ENCODE data around the gene ZNF547.

Gene ZNF547

GRCh38 chr19:57395710-57396109 lies 32.4 kb downstream of the ZNF547 start:
- Histone ChIP-seq H3K4me1 (ENCODE audit: control insufficient read depth, insufficient read depth, low read length) (peaks cover 6% of the 10 kb centered on the region), H3K27ac (ENCODE audit: extremely low read depth, low read depth, low read length) (no peak overlapping the region), H3K36me3 (ENCODE audit: control insufficient read depth in 2 of 2, insufficient read depth in 1 of 2, low read length in 2 of 2) (peaks cover 31 to 72% of the 10 kb centered on the region in 2 experiments), H3K9me3 (ENCODE audit: control insufficient read depth, insufficient read depth, low read depth, low read length) (0 out of 2 replicates have a peak, but pooled peaks cover 4% of the 10 kb centered on the region), H3K4me3 (ENCODE audit: low read depth, low read length) (no peak overlapping the region)
- CTCF ChIA-PET = no interaction called here
- TF ChIP-seq ZBTB21 (tag by site-specific recombination; IDR thresholded peaks at IDR 0.05) (no peak), ZNF785 (tag by site-specific recombination; IDR thresholded peaks at IDR 0.05) (no peak), IKZF3 (tag by site-specific recombination; IDR thresholded peaks at IDR 0.05) (no peak), ZNF350 (tag by site-specific recombination; IDR thresholded peaks at IDR 0.05) (no peak), ZBTB11 (tag by site-specific recombination; conservative IDR thresholded peaks at IDR 0.05; ENCODE audit: low read depth) (no peak), ZNF837 (tag by site-specific recombination; IDR thresholded peaks at IDR 0.05) (no peak)
- POLR2A ChIA-PET = no interaction called here

- CTCF ChIA-PET = no interaction called here
- peaks cover 35 to 70% of the 10 kb centered on the region in 2 experiments for H3K36me3 ChIP-seq (ENCODE audit: control insufficient read depth in 2 of 2, insufficient read depth in 1 of 2, low read length in 2 of 2)
- no peak overlapping the region for H3K4me3 ChIP-seq (ENCODE audit: low read depth, low read length)
- H3K4me1 ChIP-seq (ENCODE audit: control insufficient read depth, insufficient read depth, low read length) = no peaks in the 10 kb centered on the region
- H3K9me3 ChIP-seq (ENCODE audit: control insufficient read depth, insufficient read depth, low read depth, low read length) = 0 out of 2 replicates have a peak, but pooled peaks cover 4% of the 10 kb centered on the region
- H3K27ac ChIP-seq (ENCODE audit: extremely low read depth, low read depth, low read length) = no peak overlapping the region
- TF ChIP-seq ZNF394 (tag by site-specific recombination; IDR thresholded peaks at IDR 0.05; ENCODE audit: borderline replicate concordance) = no peak
- no peak for TF ChIP-seq RBAK (tag by site-specific recombination; IDR thresholded peaks at IDR 0.05)
- TF ChIP-seq ZEB2 (tag by site-specific recombination; IDR thresholded peaks at IDR 0.05) = no peak
- no peak for TF ChIP-seq ZFP69B (tag by site-specific recombination; IDR thresholded peaks at IDR 0.05)
- TF ChIP-seq ZNF610 (tag by site-specific recombination; IDR thresholded peaks at IDR 0.05; ENCODE audit: borderline replicate concordance) = no peak
- TF ChIP-seq SETDB1 (IDR thresholded peaks at IDR 0.05; ENCODE audit: insufficient read length, low read length) = peak; percentile 73
- POLR2A ChIA-PET = interaction anchor here (0.9 kb wide), 1 partner anchor 10 kb away, joined by 3 read pairs; no protein-coding TSS in a partner anchor
Observed at GRCh38 chr19:57398868-57399267, 35.5 kb downstream of the ZNF547 start.

DNA sequence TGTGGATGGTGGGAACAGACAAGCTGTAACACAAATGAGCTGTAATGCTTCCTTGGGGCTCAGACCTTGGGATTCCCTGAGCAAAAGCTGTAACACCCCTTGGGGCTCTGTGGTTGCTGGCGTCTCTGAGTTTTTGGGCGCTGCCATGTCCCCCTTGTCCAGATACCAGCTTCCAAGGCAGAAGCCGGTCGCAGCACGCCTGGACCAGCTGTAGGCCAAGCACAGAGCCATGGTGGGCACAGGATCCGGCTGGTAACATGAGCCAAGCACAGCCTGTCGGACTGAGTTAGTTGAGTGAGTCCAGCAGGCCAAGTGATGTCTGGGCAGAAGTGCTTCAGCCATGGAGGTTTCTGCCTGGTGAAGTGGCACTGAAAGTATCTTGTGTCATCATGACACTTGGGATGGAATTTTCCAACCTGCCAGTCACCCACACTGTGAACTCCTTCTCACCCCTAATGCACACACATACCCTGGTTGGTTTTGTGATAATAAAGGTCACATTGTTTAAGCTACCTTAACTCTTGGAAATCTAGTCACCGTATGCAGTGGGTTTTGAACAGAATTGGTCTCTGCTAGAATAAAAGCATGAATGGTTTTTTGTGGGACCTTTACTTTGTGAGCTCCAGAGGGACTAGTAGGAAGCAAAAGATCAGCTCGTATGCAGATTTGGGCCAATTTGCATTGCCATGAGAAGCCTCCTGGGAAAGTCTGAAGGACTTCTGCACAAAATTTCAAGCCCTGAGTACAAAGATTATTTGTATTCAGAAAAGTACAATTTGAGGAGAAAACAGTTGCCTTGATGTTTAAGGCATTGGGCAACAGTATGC lies 40.6 kb downstream of the ZNF547 start:
- no peak for TF ChIP-seq ZNF585B (tag by site-specific recombination; IDR thresholded peaks at IDR 0.05)
- no peak overlapping the region for H3K4me3 ChIP-seq (ENCODE audit: low read depth, low read length)
- no peaks in the 10 kb centered on the region for H3K4me1 ChIP-seq (ENCODE audit: control insufficient read depth, insufficient read depth, low read length)
- peaks cover 16 to 19% of the 10 kb centered on the region in 2 experiments; a peak in 2 of 3 replicates for H3K36me3 ChIP-seq (ENCODE audit: control insufficient read depth in 2 of 2, insufficient read depth in 1 of 2, low read length in 2 of 2)
- CTCF ChIA-PET = interaction anchor here (0.5 to 1.4 kb wide), 3 partner anchors 31 to 698 kb away, joined by 4 to 5 read pairs (median 4); partner anchors contain the start of gene ZNF749
- H3K9me3 ChIP-seq (ENCODE audit: control insufficient read depth, insufficient read depth, low read depth, low read length) = no peaks in the 10 kb centered on the region
- H3K27ac ChIP-seq (ENCODE audit: extremely low read depth, low read depth, low read length) = no peak overlapping the region
- POLR2A ChIA-PET = interaction anchor here (2.1 kb wide), 1 partner anchor 14 kb away, joined by 10 read pairs; the partner anchor contains the start of gene ZNF548

All from HEK293 (cell line).